Astrocyte of the spinal cord (primary cell): Measurements from ENCODE around the gene KLF4.

Experiments used
- DNase-seq: peaks from one replicate; pipeline ENCODE4 v3.0.0; 2011; ENCODE audit warnings: low read depth, low spot score
- H3K4me3 ChIP-seq: 2 replicates; pipeline ENCODE4 v1.5.1; 2011; ENCODE audit warnings: low read depth, mild to moderate bottlenecking, low read length, moderate library complexity
- in situ Hi-C: cut with HindIII; loops from 2 replicates; pipeline ENCODE4 v1.10.0; 2017; ENCODE audit warnings: low sequenced_read_pairs
- TF ChIP-seq, protein P1 (sequence below): IDR thresholded peaks from 2 replicates; pipeline ENCODE4 v1.5.1; 2012; ENCODE audit warnings: low read depth, mild to moderate bottlenecking, low read length, inconsistent platforms

Gene KLF4

GRCh38 chr9:107453479-107453878 lies 36.1 kb downstream of the KLF4 start:
- in situ Hi-C loops: no loop called here
- TF ChIP-seq, protein P1, sequence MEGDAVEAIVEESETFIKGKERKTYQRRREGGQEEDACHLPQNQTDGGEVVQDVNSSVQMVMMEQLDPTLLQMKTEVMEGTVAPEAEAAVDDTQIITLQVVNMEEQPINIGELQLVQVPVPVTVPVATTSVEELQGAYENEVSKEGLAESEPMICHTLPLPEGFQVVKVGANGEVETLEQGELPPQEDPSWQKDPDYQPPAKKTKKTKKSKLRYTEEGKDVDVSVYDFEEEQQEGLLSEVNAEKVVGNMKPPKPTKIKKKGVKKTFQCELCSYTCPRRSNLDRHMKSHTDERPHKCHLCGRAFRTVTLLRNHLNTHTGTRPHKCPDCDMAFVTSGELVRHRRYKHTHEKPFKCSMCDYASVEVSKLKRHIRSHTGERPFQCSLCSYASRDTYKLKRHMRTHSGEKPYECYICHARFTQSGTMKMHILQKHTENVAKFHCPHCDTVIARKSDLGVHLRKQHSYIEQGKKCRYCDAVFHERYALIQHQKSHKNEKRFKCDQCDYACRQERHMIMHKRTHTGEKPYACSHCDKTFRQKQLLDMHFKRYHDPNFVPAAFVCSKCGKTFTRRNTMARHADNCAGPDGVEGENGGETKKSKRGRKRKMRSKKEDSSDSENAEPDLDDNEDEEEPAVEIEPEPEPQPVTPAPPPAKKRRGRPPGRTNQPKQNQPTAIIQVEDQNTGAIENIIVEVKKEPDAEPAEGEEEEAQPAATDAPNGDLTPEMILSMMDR: no peak
- no peak overlapping the region for H3K4me3 ChIP-seq
- DNase-seq: no peak

- in situ Hi-C loops: no loop called here
- H3K4me3 ChIP-seq: no peak overlapping the region
- TF ChIP-seq, protein P1: no peak
- no peak for DNase-seq
Measured at GRCh38 chr9:107447834-107448233, 41.7 kb downstream of the KLF4 start.

DNA sequence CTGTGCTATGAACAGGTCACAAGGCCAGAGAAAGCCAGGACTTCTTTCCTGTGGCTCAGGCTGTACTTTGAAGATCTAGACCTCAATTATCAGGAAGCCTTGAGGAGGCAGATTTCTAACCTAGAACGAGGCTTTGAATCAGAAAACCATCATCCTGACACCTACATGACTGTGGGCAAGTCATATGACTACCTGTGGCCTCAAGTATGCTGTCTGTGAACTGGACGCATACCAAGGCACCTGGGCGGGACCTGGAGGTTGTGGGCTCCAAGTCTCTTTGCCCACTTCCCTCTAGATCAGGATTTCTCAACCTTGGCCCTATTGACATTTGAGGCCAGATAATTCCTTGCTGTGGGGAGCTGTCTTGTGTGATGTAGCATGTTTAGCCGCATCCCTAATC lies 42.5 kb downstream of the KLF4 start:
- in situ Hi-C loops: no loop called here
- TF ChIP-seq, protein P1: no peak
- H3K4me3 ChIP-seq: no peak overlapping the region
- DNase-seq: no peak

- no peak overlapping the region for H3K4me3 ChIP-seq
- no peak for DNase-seq
- in situ Hi-C loops: no loop called here
- TF ChIP-seq, protein P1: no peak
Measured at GRCh38 chr9:107446491-107446890, 43.1 kb downstream of the KLF4 start.

GRCh38 chr9:107443786-107444185 lies 45.8 kb downstream of the KLF4 start:
- H3K4me3 ChIP-seq: no peak overlapping the region
- TF ChIP-seq, protein P1: no peak
- DNase-seq: no peak
- in situ Hi-C loops: no loop called here

DNA sequence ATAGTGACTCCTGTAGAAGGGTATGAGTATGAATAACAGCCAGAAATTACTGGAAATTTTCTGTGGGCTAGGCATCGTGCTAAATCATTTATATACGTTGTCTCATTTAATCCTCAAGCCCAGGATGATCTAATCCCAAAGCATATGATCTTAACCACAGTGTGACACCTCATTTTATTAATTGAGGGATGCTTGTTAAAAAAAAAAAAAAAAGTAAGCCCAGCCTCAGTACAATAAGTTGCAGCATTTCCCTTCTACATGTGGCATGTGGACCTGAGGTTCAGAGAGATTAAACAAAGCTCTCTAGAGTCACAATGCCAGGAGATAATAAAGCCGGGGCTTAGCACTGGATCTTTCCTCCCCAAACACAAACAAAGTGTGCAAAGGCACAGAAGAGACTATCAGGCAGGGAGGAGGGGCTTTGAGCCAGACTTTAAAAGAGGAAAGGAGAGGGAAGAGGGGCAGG lies 49.5 kb downstream of the KLF4 start:
- H3K4me3 ChIP-seq: no peak overlapping the region
- TF ChIP-seq, protein P1: no peak
- no peak for DNase-seq
- in situ Hi-C loops: no loop called here
